OCI-LY3 (cell line): ENCODE results near the gene FANK1.

Source experiments
- CTCF ChIP-seq: fragments of 200-600, 300-600 bp; sonication (generic); IDR thresholded peaks from 2 replicates; pipeline ENCODE4 v1.5.1; 2014; ENCODE audit warnings: antibody characterized with exemption, low read length, low read depth
- EZH2phosphoT487 ChIP-seq: fragments of 200-600 bp; shearing (Covaris generic); IDR thresholded peaks from 2 replicates; pipeline ENCODE4 v1.6.1; 2018; ENCODE audit warnings: antibody characterized with exemption, mixed run types, low read depth

DNA sequence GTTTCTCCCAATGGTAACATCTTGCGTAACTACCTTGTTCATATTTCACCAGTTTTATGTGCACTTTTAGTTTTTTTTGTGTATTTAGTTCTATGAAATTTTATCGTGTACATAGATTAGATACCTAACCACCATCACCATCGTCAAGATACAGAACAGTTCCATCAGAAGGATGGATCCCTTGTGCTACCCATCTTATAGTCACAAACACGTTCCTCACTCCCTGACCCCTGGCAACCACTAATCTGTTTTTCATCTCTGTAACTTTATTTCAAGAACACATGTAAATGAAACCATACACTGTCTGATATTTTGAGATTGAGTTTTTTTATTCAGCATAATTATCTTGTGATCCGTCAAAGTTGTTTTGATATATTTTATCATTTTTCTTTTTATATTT is 29.9 kb downstream of the FANK1 start:
- TF ChIP-seq CTCF (no peak), EZH2phosphoT487 (no peak)
